ENCODE measurements around the gene RALGAPA2. TPM values are rescaled to one million over a fixed set of nuclear protein-coding genes. Genes with fewer than 3 reads are reported as not detected.

RALGAPA2 gene
- total RNA-seq, 1 experiment from 2014 or later = 18.2 TPM

DNA sequence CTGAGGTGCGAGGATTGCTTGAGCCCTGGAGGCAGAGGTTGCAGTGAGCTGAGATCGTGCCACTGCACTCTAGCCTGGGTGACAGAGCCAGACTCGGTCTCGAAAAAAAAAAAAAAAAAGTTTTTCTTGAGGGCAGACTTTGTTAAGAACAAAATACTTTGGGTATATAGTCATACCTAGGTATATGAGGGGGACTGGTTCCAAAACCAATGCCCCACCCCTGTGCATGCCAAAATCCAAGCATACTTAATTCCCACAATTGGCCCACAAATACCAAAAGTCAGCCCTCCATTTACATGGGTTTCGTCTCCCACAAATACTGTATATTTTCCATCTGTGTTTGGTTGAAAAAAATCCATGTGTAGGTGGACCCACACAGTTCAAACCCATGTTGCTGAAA, 224.6 kb downstream of the RALGAPA2 start:
- no peak overlapping the region for H3K4me3 Mint-ChIP-seq
- no peaks in the 10 kb centered on the region for H3K27me3 Mint-ChIP-seq (ENCODE audit: low read depth)
- ChIA-PET CTCF (no interaction called here), POLR2A (no interaction called here)
- no peak for TF ChIP-seq GRHL2 (CRISPR knock-in tag; IDR thresholded peaks at IDR 0.05; ENCODE audit: insufficient replicate concordance, severe bottlenecking)
- TF ChIP-seq ZNF219 (CRISPR knock-in tag; IDR thresholded peaks at IDR 0.05; ENCODE audit: borderline replicate concordance) = no peak
- TF ChIP-seq NFYB (CRISPR knock-in tag; conservative IDR thresholded peaks at IDR 0.05; ENCODE audit: low read depth) = no peak
- TF ChIP-seq, protein P1, sequence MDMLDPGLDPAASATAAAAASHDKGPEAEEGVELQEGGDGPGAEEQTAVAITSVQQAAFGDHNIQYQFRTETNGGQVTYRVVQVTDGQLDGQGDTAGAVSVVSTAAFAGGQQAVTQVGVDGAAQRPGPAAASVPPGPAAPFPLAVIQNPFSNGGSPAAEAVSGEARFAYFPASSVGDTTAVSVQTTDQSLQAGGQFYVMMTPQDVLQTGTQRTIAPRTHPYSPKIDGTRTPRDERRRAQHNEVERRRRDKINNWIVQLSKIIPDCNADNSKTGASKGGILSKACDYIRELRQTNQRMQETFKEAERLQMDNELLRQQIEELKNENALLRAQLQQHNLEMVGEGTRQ (CRISPR knock-in tag; IDR thresholded peaks at IDR 0.05) = no peak
- TF ChIP-seq, protein P2, sequence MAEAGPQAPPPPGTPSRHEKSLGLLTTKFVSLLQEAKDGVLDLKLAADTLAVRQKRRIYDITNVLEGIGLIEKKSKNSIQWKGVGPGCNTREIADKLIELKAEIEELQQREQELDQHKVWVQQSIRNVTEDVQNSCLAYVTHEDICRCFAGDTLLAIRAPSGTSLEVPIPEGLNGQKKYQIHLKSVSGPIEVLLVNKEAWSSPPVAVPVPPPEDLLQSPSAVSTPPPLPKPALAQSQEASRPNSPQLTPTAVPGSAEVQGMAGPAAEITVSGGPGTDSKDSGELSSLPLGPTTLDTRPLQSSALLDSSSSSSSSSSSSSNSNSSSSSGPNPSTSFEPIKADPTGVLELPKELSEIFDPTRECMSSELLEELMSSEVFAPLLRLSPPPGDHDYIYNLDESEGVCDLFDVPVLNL (CRISPR knock-in tag; IDR thresholded peaks at IDR 0.05; ENCODE audit: borderline replicate concordance, low read depth) = no peak
- TF ChIP-seq ETV6 (CRISPR knock-in tag; IDR thresholded peaks at IDR 0.05) = no peak
- TF ChIP-seq SMAD3 (CRISPR knock-in tag; IDR thresholded peaks at IDR 0.05; ENCODE audit: borderline replicate concordance) = no peak
- DNase-seq (ENCODE audit: low spot score) = no peak
- H3K9me3 Mint-ChIP-seq = peaks cover 4% of the 10 kb centered on the region; the same call in 1 of the 2 replicates
- peaks cover 8% of the 10 kb centered on the region for H3K36me3 Mint-ChIP-seq
- no peak overlapping the region for H3K27ac Mint-ChIP-seq
- ATAC-seq = no peak
- H3K4me1 Mint-ChIP-seq = peaks cover 35% of the 10 kb centered on the region

GRCh38 chr20:20483328-20483727, 229.1 kb downstream of the RALGAPA2 start:
- Mint-ChIP-seq H3K4me3 (no peak overlapping the region), H3K27ac (no peak overlapping the region), H3K9me3 (peaks cover 4% of the 10 kb centered on the region; the same call in 1 of the 2 replicates), H3K4me1 (peaks cover 5% of the 10 kb centered on the region), H3K36me3 (peaks cover 8% of the 10 kb centered on the region), H3K27me3 (ENCODE audit: low read depth) (no peaks in the 10 kb centered on the region)
- DNase-seq (ENCODE audit: low spot score) (no peak), ATAC-seq (no peak)
- ChIA-PET CTCF (no interaction called here), POLR2A (no interaction called here)
- TF ChIP-seq RELA (CRISPR knock-in tag; IDR thresholded peaks at IDR 0.05; ENCODE audit: borderline replicate concordance) = no peak
- TF ChIP-seq, protein P3, sequence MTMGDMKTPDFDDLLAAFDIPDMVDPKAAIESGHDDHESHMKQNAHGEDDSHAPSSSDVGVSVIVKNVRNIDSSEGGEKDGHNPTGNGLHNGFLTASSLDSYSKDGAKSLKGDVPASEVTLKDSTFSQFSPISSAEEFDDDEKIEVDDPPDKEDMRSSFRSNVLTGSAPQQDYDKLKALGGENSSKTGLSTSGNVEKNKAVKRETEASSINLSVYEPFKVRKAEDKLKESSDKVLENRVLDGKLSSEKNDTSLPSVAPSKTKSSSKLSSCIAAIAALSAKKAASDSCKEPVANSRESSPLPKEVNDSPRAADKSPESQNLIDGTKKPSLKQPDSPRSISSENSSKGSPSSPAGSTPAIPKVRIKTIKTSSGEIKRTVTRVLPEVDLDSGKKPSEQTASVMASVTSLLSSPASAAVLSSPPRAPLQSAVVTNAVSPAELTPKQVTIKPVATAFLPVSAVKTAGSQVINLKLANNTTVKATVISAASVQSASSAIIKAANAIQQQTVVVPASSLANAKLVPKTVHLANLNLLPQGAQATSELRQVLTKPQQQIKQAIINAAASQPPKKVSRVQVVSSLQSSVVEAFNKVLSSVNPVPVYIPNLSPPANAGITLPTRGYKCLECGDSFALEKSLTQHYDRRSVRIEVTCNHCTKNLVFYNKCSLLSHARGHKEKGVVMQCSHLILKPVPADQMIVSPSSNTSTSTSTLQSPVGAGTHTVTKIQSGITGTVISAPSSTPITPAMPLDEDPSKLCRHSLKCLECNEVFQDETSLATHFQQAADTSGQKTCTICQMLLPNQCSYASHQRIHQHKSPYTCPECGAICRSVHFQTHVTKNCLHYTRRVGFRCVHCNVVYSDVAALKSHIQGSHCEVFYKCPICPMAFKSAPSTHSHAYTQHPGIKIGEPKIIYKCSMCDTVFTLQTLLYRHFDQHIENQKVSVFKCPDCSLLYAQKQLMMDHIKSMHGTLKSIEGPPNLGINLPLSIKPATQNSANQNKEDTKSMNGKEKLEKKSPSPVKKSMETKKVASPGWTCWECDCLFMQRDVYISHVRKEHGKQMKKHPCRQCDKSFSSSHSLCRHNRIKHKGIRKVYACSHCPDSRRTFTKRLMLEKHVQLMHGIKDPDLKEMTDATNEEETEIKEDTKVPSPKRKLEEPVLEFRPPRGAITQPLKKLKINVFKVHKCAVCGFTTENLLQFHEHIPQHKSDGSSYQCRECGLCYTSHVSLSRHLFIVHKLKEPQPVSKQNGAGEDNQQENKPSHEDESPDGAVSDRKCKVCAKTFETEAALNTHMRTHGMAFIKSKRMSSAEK (CRISPR knock-in tag; IDR thresholded peaks at IDR 0.05; ENCODE audit: borderline replicate concordance) = no peak
- TF ChIP-seq MAX (CRISPR knock-in tag; IDR thresholded peaks at IDR 0.05) = no peak
- no peak for TF ChIP-seq STAT6 (CRISPR knock-in tag; conservative IDR thresholded peaks at IDR 0.05; ENCODE audit: low read depth)
- TF ChIP-seq AR (CRISPR knock-in tag; IDR thresholded peaks at IDR 0.05) = no peak
- TF ChIP-seq ZNF396 (CRISPR knock-in tag; IDR thresholded peaks at IDR 0.05; ENCODE audit: borderline replicate concordance) = no peak
- TF ChIP-seq, protein P4, sequence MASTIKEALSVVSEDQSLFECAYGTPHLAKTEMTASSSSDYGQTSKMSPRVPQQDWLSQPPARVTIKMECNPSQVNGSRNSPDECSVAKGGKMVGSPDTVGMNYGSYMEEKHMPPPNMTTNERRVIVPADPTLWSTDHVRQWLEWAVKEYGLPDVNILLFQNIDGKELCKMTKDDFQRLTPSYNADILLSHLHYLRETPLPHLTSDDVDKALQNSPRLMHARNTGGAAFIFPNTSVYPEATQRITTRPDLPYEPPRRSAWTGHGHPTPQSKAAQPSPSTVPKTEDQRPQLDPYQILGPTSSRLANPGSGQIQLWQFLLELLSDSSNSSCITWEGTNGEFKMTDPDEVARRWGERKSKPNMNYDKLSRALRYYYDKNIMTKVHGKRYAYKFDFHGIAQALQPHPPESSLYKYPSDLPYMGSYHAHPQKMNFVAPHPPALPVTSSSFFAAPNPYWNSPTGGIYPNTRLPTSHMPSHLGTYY (CRISPR knock-in tag; IDR thresholded peaks at IDR 0.05) = no peak
- TF ChIP-seq NFYB (CRISPR knock-in tag; conservative IDR thresholded peaks at IDR 0.05; ENCODE audit: low read depth) = no peak
- no peak for TF ChIP-seq USF1 (CRISPR knock-in tag; IDR thresholded peaks at IDR 0.05)
- TF ChIP-seq, protein P5, sequence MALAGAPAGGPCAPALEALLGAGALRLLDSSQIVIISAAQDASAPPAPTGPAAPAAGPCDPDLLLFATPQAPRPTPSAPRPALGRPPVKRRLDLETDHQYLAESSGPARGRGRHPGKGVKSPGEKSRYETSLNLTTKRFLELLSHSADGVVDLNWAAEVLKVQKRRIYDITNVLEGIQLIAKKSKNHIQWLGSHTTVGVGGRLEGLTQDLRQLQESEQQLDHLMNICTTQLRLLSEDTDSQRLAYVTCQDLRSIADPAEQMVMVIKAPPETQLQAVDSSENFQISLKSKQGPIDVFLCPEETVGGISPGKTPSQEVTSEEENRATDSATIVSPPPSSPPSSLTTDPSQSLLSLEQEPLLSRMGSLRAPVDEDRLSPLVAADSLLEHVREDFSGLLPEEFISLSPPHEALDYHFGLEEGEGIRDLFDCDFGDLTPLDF (CRISPR knock-in tag; IDR thresholded peaks at IDR 0.05) = no peak
- no peak for TF ChIP-seq CREM (CRISPR knock-in tag; IDR thresholded peaks at IDR 0.05)
- no peak for TF ChIP-seq FOXP1 (CRISPR knock-in tag; IDR thresholded peaks at IDR 0.05; ENCODE audit: borderline replicate concordance)
